GM23338 (cell line): ENCODE results near the gene ABL1. TPM values are rescaled to one million over a fixed set of nuclear protein-coding genes. Genes with fewer than 3 reads are reported as not detected.

ENCODE experiments used
- ATAC-seq: fragments of 200-7000 bp; cut with Tn5 transposase; 3 replicates; pipeline ENCODE4 v1.9.1; 2020
- DNase-seq: peaks from one replicate; pipeline ENCODE4 v3.0.0-alpha.2; 2015; ENCODE audit warnings: low spot score
- H2AFZ ChIP-seq: fragments of 200-600 bp; sonication (generic); 2 replicates; pipeline ENCODE4 v1.8.0; 2016; ENCODE audit warnings: antibody characterized with exemption, mild to moderate bottlenecking, moderate library complexity
- H3F3A ChIP-seq: fragments of 200-600 bp; sonication (generic); replicated peaks from 2 replicates; pipeline ENCODE4 v1.8.0; 2017; ENCODE audit warnings: antibody characterized with exemption, mixed run types, low read depth
- H3K27ac ChIP-seq: fragments of 200-600 bp; sonication (generic); 2 replicates; pipeline ENCODE4 v1.6.1; 2016; ENCODE audit warnings: low read depth
- H3K27me3 ChIP-seq: fragments of 200-600 bp; sonication (generic); 2 replicates; pipeline ENCODE4 v1.8.0; 2016; ENCODE audit warnings: mild to moderate bottlenecking, mixed run types, moderate library complexity; ENCODE audit not compliant: insufficient read depth
- H3K36me3 ChIP-seq: fragments of 200-600 bp; sonication (generic); 2 replicates; pipeline ENCODE4 v1.8.0; 2016; ENCODE audit warnings: mild to moderate bottlenecking; ENCODE audit not compliant: insufficient read depth
- H3K4me1 ChIP-seq: fragments of 200-600 bp; sonication (generic); 2 replicates; pipeline ENCODE4 v1.8.0; 2016; ENCODE audit warnings: mild to moderate bottlenecking, moderate library complexity; ENCODE audit not compliant: insufficient read depth
- H3K4me2 ChIP-seq: fragments of 200-600 bp; sonication (generic); 2 replicates; pipeline ENCODE4 v1.7.1; 2017; ENCODE audit warnings: mixed run types
- H3K4me3 ChIP-seq: fragments of 200-600 bp; sonication (generic); 2 replicates; pipeline ENCODE4 v1.6.1; 2016; ENCODE audit warnings: mixed run types
- H3K79me2 ChIP-seq: fragments of 200-600 bp; sonication (generic); replicated peaks from 2 replicates; pipeline ENCODE4 v1.8.0; 2017; ENCODE audit warnings: mild to moderate bottlenecking; ENCODE audit not compliant: insufficient read depth
- H3K9me2 ChIP-seq: fragments of 200-600 bp; sonication (generic); 2 replicates; pipeline ENCODE4 v1.8.0; 2017; ENCODE audit not compliant: insufficient read depth
- H4K20me1 ChIP-seq: fragments of 200-600 bp; sonication (generic); replicated peaks from 2 replicates; pipeline ENCODE4 v1.8.0; 2017; ENCODE audit warnings: mild to moderate bottlenecking; ENCODE audit not compliant: insufficient read depth
- H3K27ac Mint-ChIP-seq: 2 replicates; pipeline ENCODE4 v1.8.0; 2020; ENCODE audit warnings: inconsistent platforms, mild to moderate bottlenecking, moderate library complexity, mixed read lengths
- H3K27me3 Mint-ChIP-seq: 3 replicates; pipeline ENCODE4 v1.8.0; 2022; ENCODE audit warnings: low read depth, mild to moderate bottlenecking, moderate library complexity, mixed read lengths, inconsistent platforms; ENCODE audit not compliant: insufficient read depth, poor library complexity
- H3K36me3 Mint-ChIP-seq: 3 replicates; pipeline ENCODE4 v1.8.0; 2021; ENCODE audit warnings: low read depth, mild to moderate bottlenecking, inconsistent platforms, moderate library complexity, mixed read lengths
- H3K4me1 Mint-ChIP-seq: 3 replicates; pipeline ENCODE4 v1.8.0; 2020; ENCODE audit warnings: mild to moderate bottlenecking, inconsistent platforms, mixed read lengths
- H3K4me3 Mint-ChIP-seq: 3 replicates; pipeline ENCODE4 v1.8.0; 2021; ENCODE audit warnings: moderate library complexity, mild to moderate bottlenecking, inconsistent platforms, mixed read lengths
- H3K9me3 Mint-ChIP-seq: 3 replicates; pipeline ENCODE4 v1.8.0; 2020; ENCODE audit warnings: moderate library complexity, mild to moderate bottlenecking, inconsistent platforms, mixed read lengths
- CREB1 ChIP-seq: fragments of 250-450 bp; sonication (Bioruptor Pico); IDR thresholded peaks from 2 replicates; pipeline ENCODE4 v1.5.0; 2020; ENCODE audit warnings: low read depth, mild to moderate bottlenecking, moderate library complexity
- CTCF ChIP-seq, 2 experiments: fragments of 200-600 bp in 1 of 2; sonication (generic) in 1 of 2; conservative IDR thresholded peaks; 2 replicates each; pipeline versions ENCODE4 v1.5.1 to v1.6.1; 2016 to 2017; ENCODE audit warnings: antibody characterized with exemption in 2 of 2, low read depth in 2 of 2, mild to moderate bottlenecking in 2 of 2, moderate library complexity in 1 of 2
- ETS1 ChIP-seq: IDR thresholded peaks from 2 replicates; pipeline ENCODE4 v1.6.1; 2016; ENCODE audit warnings: antibody characterized with exemption
- EZH2 ChIP-seq: fragments of 200-600 bp; sonication (generic); IDR thresholded peaks from one replicate; pipeline ENCODE4 v1.8.0; 2017; ENCODE audit warnings: antibody characterized with exemption, mild to moderate bottlenecking, low read depth; ENCODE audit not compliant: unreplicated experiment
- EZH2phosphoT487 ChIP-seq: fragments of 200-600 bp; sonication (generic); IDR thresholded peaks from one replicate; pipeline ENCODE4 v1.8.1; 2018; ENCODE audit warnings: antibody characterized with exemption; ENCODE audit not compliant: unreplicated experiment
- JUNB ChIP-seq: IDR thresholded peaks from one replicate; pipeline ENCODE4 v1.6.1; 2016; ENCODE audit warnings: antibody characterized with exemption; ENCODE audit not compliant: unreplicated experiment
- NANOG ChIP-seq: IDR thresholded peaks from 2 replicates; pipeline ENCODE4 v1.6.1; 2016; ENCODE audit warnings: antibody characterized with exemption, borderline replicate concordance
- POLR2AphosphoS5 ChIP-seq: IDR thresholded peaks from 2 replicates; pipeline ENCODE4 v1.6.1; 2016; ENCODE audit warnings: antibody characterized with exemption, low read depth
- STAT1 ChIP-seq: IDR thresholded peaks from one replicate; pipeline ENCODE4 v1.6.1; 2016; ENCODE audit warnings: antibody characterized with exemption; ENCODE audit not compliant: unreplicated experiment
- ZNF114 ChIP-seq: fragments of 250-450 bp; sonication (Bioruptor Pico); IDR thresholded peaks from 2 replicates; pipeline ENCODE4 v1.5.0; 2020; ENCODE audit warnings: mild to moderate bottlenecking, moderate library complexity
- ZNF331 ChIP-seq: fragments of 250-450 bp; sonication (Bioruptor Pico); IDR thresholded peaks from 2 replicates; pipeline ENCODE4 v1.5.0; 2020; ENCODE audit warnings: low read depth, mild to moderate bottlenecking, moderate library complexity
- polyA plus RNA-seq: library from polyadenylated mRNA; unstranded; fragments of >200 nt; fragmentation: Nextera tagmentation; extraction: Ambion mirVana; gene quantifications from 2 replicates; pipeline ENCODE4 v1.2.1, GENCODE V29; 2016
- total RNA-seq: library from RNA; depleted of rRNA; stranded (reverse); fragments of >200 nt; shearing (Covaris generic); gene quantifications from 2 replicates; pipeline ENCODE4 v1.2.3, GENCODE V29; 2014
- TF ChIP-seq, protein P1 (sequence below): fragments of 250-450 bp; sonication (Bioruptor Pico); IDR thresholded peaks from 2 replicates; pipeline ENCODE4 v1.5.0; 2020; ENCODE audit warnings: mild to moderate bottlenecking, moderate library complexity
- TF ChIP-seq, protein P2 (sequence below): IDR thresholded peaks from one replicate; pipeline ENCODE4 v1.6.1; 2018; ENCODE audit warnings: antibody characterized with exemption; ENCODE audit not compliant: unreplicated experiment

Gene ABL1
- total and polyA plus RNA-seq, 2 experiments from 2014 or later = 20.7 to 85.1 TPM

DNA sequence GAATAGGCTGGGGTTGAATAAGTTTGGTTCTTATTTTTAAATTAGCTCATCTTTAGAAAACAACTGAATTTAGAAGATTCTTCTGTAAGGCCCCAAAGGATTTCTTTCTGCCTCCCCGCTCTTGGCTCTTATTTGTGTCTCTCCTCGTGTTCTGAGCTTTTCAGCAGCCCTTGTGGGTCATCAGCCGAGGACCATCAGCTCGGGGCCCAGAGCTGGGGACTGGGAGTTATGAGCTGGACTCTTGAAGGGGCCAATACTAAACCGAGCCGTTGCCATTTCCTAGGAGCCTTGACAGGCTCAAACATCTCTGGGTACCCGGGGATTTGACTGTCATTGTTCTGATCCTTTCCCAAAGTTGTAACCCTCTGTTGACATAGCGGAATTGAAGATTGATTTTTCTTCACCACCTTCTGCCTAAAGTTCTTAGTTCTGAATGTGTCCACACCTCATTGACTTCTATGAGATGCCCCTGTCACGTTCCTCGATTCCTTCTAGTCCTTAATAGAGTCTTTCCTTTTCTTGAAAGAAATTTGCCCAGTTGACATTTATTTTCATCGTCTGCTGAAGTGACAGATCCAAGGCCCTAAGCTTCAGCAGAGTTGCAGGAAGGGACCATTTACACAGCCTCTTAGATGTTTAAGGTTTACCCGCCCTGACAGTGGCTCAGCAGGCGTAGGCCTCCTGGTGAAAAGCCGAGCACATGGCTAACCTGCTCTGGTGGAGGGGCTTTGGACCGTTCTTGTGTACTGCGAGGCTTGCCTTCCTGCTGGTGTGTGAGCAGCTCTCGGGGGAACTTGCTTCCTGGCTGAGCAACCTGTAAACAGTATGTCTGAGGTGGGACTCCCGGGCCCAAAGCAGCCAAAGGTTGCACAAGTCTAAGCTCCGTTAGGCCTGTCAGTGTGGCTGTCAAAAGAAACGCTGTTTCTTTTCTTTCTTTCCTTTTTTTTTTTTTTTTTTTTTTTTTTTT, 24.0 kb downstream of the ABL1 start:
- Histone ChIP-seq H4K20me1 (peaks cover 26% of the 10 kb centered on the region), H3K27me3 (no peaks in the 10 kb centered on the region), H3K4me2 (no peak overlapping the region), H3K79me2 (peaks cover 59% of the 10 kb centered on the region), H2AFZ (no peak overlapping the region), H3K4me1 (no peaks in the 10 kb centered on the region), H3K9me2 (no peaks in the 10 kb centered on the region), H3K27ac (peak overlapping the region; percentile 86), H3K4me3 (no peak overlapping the region), H3K36me3 (peaks cover 21% of the 10 kb centered on the region), H3F3A (peaks cover 15% of the 10 kb centered on the region)
- DNase-seq = no peak
- Mint-ChIP-seq H3K4me1 (peaks cover 18% of the 10 kb centered on the region), H3K36me3 (peaks cover 41% of the 10 kb centered on the region), H3K27ac (peak overlapping the region; percentile 79; the same call in 1 of the 2 replicates), H3K4me3 (no peak overlapping the region), H3K27me3 (peaks cover 1% of the 10 kb centered on the region), H3K9me3 (no peaks in the 10 kb centered on the region)
- TF ChIP-seq, protein P1, sequence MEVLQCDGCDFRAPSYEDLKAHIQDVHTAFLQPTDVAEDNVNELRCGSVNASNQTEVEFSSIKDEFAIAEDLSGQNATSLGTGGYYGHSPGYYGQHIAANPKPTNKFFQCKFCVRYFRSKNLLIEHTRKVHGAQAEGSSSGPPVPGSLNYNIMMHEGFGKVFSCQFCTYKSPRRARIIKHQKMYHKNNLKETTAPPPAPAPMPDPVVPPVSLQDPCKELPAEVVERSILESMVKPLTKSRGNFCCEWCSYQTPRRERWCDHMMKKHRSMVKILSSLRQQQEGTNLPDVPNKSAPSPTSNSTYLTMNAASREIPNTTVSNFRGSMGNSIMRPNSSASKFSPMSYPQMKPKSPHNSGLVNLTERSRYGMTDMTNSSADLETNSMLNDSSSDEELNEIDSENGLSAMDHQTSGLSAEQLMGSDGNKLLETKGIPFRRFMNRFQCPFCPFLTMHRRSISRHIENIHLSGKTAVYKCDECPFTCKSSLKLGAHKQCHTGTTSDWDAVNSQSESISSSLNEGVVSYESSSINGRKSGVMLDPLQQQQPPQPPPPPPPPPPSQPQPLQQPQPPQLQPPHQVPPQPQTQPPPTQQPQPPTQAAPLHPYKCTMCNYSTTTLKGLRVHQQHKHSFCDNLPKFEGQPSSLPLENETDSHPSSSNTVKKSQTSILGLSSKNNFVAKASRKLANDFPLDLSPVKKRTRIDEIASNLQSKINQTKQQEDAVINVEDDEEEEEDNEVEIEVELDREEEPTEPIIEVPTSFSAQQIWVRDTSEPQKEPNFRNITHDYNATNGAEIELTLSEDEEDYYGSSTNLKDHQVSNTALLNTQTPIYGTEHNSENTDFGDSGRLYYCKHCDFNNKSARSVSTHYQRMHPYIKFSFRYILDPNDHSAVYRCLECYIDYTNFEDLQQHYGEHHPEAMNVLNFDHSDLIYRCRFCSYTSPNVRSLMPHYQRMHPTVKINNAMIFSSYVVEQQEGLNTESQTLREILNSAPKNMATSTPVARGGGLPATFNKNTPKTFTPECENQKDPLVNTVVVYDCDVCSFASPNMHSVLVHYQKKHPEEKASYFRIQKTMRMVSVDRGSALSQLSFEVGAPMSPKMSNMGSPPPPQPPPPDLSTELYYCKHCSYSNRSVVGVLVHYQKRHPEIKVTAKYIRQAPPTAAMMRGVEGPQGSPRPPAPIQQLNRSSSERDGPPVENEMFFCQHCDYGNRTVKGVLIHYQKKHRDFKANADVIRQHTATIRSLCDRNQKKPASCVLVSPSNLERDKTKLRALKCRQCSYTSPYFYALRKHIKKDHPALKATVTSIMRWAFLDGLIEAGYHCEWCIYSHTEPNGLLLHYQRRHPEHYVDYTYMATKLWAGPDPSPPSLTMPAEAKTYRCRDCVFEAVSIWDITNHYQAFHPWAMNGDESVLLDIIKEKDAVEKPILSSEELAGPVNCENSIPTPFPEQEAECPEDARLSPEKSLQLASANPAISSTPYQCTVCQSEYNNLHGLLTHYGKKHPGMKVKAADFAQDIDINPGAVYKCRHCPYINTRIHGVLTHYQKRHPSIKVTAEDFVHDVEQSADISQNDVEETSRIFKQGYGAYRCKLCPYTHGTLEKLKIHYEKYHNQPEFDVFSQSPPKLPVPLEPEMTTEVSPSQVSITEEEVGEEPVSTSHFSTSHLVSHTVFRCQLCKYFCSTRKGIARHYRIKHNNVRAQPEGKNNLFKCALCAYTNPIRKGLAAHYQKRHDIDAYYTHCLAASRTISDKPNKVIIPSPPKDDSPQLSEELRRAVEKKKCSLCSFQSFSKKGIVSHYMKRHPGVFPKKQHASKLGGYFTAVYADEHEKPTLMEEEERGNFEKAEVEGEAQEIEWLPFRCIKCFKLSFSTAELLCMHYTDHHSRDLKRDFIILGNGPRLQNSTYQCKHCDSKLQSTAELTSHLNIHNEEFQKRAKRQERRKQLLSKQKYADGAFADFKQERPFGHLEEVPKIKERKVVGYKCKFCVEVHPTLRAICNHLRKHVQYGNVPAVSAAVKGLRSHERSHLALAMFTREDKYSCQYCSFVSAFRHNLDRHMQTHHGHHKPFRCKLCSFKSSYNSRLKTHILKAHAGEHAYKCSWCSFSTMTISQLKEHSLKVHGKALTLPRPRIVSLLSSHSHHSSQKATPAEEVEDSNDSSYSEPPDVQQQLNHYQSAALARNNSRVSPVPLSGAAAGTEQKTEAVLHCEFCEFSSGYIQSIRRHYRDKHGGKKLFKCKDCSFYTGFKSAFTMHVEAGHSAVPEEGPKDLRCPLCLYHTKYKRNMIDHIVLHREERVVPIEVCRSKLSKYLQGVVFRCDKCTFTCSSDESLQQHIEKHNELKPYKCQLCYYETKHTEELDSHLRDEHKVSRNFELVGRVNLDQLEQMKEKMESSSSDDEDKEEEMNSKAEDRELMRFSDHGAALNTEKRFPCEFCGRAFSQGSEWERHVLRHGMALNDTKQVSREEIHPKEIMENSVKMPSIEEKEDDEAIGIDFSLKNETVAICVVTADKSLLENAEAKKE (CRISPR knock-in tag) = no peak
- TF ChIP-seq STAT1 (no peak), ZNF331 (CRISPR knock-in tag) (no peak), EZH2 (no peak), CREB1 (no peak), POLR2AphosphoS5 (no peak), NANOG (no peak), EZH2phosphoT487 (no peak), CTCF (conservative IDR thresholded peaks at IDR 0.05; ENCODE audit: low read depth in 2 of 2) (no peak), ETS1 (no peak), JUNB (no peak), ZNF114 (CRISPR knock-in tag) (no peak)
- TF ChIP-seq, protein P2, sequence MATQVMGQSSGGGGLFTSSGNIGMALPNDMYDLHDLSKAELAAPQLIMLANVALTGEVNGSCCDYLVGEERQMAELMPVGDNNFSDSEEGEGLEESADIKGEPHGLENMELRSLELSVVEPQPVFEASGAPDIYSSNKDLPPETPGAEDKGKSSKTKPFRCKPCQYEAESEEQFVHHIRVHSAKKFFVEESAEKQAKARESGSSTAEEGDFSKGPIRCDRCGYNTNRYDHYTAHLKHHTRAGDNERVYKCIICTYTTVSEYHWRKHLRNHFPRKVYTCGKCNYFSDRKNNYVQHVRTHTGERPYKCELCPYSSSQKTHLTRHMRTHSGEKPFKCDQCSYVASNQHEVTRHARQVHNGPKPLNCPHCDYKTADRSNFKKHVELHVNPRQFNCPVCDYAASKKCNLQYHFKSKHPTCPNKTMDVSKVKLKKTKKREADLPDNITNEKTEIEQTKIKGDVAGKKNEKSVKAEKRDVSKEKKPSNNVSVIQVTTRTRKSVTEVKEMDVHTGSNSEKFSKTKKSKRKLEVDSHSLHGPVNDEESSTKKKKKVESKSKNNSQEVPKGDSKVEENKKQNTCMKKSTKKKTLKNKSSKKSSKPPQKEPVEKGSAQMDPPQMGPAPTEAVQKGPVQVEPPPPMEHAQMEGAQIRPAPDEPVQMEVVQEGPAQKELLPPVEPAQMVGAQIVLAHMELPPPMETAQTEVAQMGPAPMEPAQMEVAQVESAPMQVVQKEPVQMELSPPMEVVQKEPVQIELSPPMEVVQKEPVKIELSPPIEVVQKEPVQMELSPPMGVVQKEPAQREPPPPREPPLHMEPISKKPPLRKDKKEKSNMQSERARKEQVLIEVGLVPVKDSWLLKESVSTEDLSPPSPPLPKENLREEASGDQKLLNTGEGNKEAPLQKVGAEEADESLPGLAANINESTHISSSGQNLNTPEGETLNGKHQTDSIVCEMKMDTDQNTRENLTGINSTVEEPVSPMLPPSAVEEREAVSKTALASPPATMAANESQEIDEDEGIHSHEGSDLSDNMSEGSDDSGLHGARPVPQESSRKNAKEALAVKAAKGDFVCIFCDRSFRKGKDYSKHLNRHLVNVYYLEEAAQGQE = no peak
- peak; percentile 23; the same call in 2 of the 3 replicates for ATAC-seq
